Measurements from ENCODE around the gene PPP1R1C.

GRCh38 chr2:182050333-182051135, 64.9 kb downstream of the PPP1R1C start:
- TF ChIP-seq CTCF (IDR thresholded peaks at IDR 0.05) (no peak), ZFX (IDR thresholded peaks at IDR 0.05; ENCODE audit: borderline replicate concordance) (no peak)
